Measurements from ENCODE around the gene ZDHHC17. TPM values are rescaled to one million over a fixed set of nuclear protein-coding genes. Genes with fewer than 3 reads are reported as not detected.

The ZDHHC17 gene
- total and polyA plus RNA-seq, 2 of the 13 experiments (the other 11 are each of a cell fraction or from before 2014, with no cell fraction given), result 36.7 to 38.5 TPM

DNA sequence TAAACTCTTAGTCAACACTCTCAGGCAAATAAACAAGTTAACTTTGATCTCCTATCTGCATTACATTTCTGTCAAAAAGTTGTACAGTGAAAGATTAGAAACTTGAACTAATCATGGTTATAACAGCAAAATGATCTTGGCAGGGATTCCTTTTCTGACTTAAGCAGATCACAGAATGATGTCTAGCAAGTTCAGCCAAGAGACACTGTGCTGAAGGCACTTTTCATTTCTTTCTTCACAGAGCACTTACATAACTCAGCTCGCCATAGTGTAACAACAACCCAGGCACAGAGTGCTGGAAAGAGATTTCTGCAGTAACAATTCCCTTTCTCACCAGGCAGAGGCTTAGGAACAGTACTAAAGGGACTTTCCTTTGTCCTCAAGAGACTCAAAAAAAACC, 134.5 kb downstream of the ZDHHC17 start:
- Histone ChIP-seq H3K79me2 (ENCODE audit: insufficient read depth, low read length) (no peaks in the 10 kb centered on the region), H3K4me1 (ENCODE audit: insufficient read depth, low read length) (no peaks in the 10 kb centered on the region), H2AFZ (ENCODE audit: low read length) (no peak overlapping the region), H3K27me3 (ENCODE audit: control insufficient read depth in 1 of 2, insufficient read depth in 2 of 2, low read length in 2 of 2) (no peaks in the 10 kb centered on the region; a peak in 1 of 5 replicates), H3K36me3 (replicated peaks in 1 of 2; ENCODE audit: control insufficient read depth in 1 of 2, insufficient read depth in 2 of 2, low read length in 2 of 2) (no peaks in the 10 kb centered on the region), H3K9me3 (ENCODE audit: low read length) (no peaks in the 10 kb centered on the region), H3K27ac (ENCODE audit: extremely low read length, insufficient read depth, low read length) (no peak overlapping the region), H3K4me3 (replicated peaks in 1 of 3; ENCODE audit: insufficient read depth in 1 of 3, low read depth in 2 of 3, low read length in 3 of 3) (no peak overlapping the region), H3K4me2 (ENCODE audit: low read depth, low read length) (no peak overlapping the region), H3K9ac (ENCODE audit: insufficient read depth, low read depth, low read length) (no peak overlapping the region), H4K20me1 (ENCODE audit: insufficient read depth, low read length) (no peaks in the 10 kb centered on the region)
- ATAC-seq, result no peak
- DNase-seq (ENCODE audit: low spot score), result no peak
- FAIRE-seq, result no peak
- intact Hi-C loops (cut with micrococcal nuclease; ENCODE audit: unreplicated experiment), result no loop called here
- no TSS peak for BruUV-seq (replicated peaks)
- ChIA-PET POLR2A (no interaction called here), CTCF (ENCODE audit: low intra/inter-chr PET ratio, low total read pairs) (no interaction called here)
- 0% methylated on average over 1 of the region's 1 CpG for WGBS (ENCODE audit: low lambda C conversion rate)
- no peak for TF ChIP-seq MED13 (CRISPR knock-in tag; IDR thresholded peaks at IDR 0.05)
- in situ Hi-C loops (cut with HindIII; ENCODE audit: extremely low pct_ligation_motif_present, low pct_unique_long_range_greater_than_20kb), result no loop called here

GRCh38 chr12:76899522-76899921, 135.6 kb downstream of the ZDHHC17 start:
- no TSS peak for BruUV-seq (replicated peaks)
- H3K27ac ChIP-seq (ENCODE audit: extremely low read length, insufficient read depth, low read length), result no peak overlapping the region
- no peaks in the 10 kb centered on the region for H3K9me3 ChIP-seq (ENCODE audit: low read length)
- H2AFZ ChIP-seq (ENCODE audit: low read length), result no peak overlapping the region
- no peak overlapping the region for H3K4me3 ChIP-seq (replicated peaks in 1 of 3; ENCODE audit: insufficient read depth in 1 of 3, low read depth in 2 of 3, low read length in 3 of 3)
- CTCF ChIA-PET (ENCODE audit: low intra/inter-chr PET ratio, low total read pairs), result no interaction called here
- H4K20me1 ChIP-seq (ENCODE audit: insufficient read depth, low read length), result no peaks in the 10 kb centered on the region
- H3K36me3 ChIP-seq (replicated peaks in 1 of 2; ENCODE audit: control insufficient read depth in 1 of 2, insufficient read depth in 2 of 2, low read length in 2 of 2), result no peaks in the 10 kb centered on the region
- no peaks in the 10 kb centered on the region for H3K79me2 ChIP-seq (ENCODE audit: insufficient read depth, low read length)
- no peak overlapping the region for H3K4me2 ChIP-seq (ENCODE audit: low read depth, low read length)
- no peak overlapping the region for H3K9ac ChIP-seq (ENCODE audit: insufficient read depth, low read depth, low read length)
- intact Hi-C loops (cut with micrococcal nuclease; ENCODE audit: unreplicated experiment) (no loop called here), in situ Hi-C loops (cut with HindIII; ENCODE audit: extremely low pct_ligation_motif_present, low pct_unique_long_range_greater_than_20kb) (no loop called here)
- no peaks in the 10 kb centered on the region for H3K4me1 ChIP-seq (ENCODE audit: insufficient read depth, low read length)
- TF ChIP-seq ZNF350 (CRISPR knock-in tag; IDR thresholded peaks at IDR 0.05; ENCODE audit: borderline replicate concordance, low read depth) (no peak), SMAD9 (CRISPR knock-in tag; IDR thresholded peaks at IDR 0.05) (no peak), MAFK (conservative IDR thresholded peaks at IDR 0.05 in 1 of 2, IDR thresholded peaks at IDR 0.05 in 1 of 2; ENCODE audit: low read length in 2 of 2) (peak; percentile 73 to 82), ZC3H13 (CRISPR knock-in tag; IDR thresholded peaks at IDR 0.05) (no peak), THYN1 (CRISPR knock-in tag; IDR thresholded peaks at IDR 0.05; ENCODE audit: borderline replicate concordance, low read depth) (no peak), POGK (CRISPR knock-in tag; conservative IDR thresholded peaks at IDR 0.05) (no peak), KLF11 (CRISPR knock-in tag; IDR thresholded peaks at IDR 0.05) (no peak), ELF1 (CRISPR knock-in tag; IDR thresholded peaks at IDR 0.05) (no peak), MAFF (IDR thresholded peaks at IDR 0.05; ENCODE audit: low read depth, low read length) (peak; percentile 47), HNRNPLL (IDR thresholded peaks at IDR 0.05; ENCODE audit: low read depth, low read length, poor library complexity, severe bottlenecking) (no peak), HOXA7 (CRISPR knock-in tag; IDR thresholded peaks at IDR 0.05) (no peak)
- TF ChIP-seq, protein P1, sequence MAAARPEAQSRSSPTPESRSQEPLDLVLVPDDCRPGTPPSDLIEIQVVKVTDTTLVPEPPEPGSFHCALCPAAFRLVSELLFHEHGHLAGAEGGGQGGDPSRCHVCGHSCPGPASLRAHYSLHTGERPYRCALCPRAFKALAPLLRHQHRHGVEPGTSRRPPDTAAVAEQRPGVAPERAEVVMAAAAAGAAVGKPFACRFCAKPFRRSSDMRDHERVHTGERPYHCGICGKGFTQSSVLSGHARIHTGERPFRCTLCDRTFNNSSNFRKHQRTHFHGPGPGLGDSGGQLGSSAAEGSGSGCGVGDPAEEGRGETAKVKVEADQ (CRISPR knock-in tag; IDR thresholded peaks at IDR 0.05; ENCODE audit: borderline replicate concordance), result no peak
- FAIRE-seq (no peak), ATAC-seq (no peak), DNase-seq (ENCODE audit: low spot score) (no peak)
- POLR2A ChIA-PET, result no interaction called here
- WGBS (ENCODE audit: low lambda C conversion rate), result 30% methylated on average over 2 of the region's 2 CpGs
- H3K27me3 ChIP-seq (ENCODE audit: control insufficient read depth in 1 of 2, insufficient read depth in 2 of 2, low read length in 2 of 2), result no peaks in the 10 kb centered on the region; a peak in 1 of 5 replicates

Data from HepG2 (cell line).